ENCODE data around the gene TBRG4.

TBRG4 gene

GRCh38 chr7:45061806-45062425 is 49.6 kb downstream of the TBRG4 start:
- TF ChIP-seq CTCF (IDR thresholded peaks at IDR 0.05; ENCODE audit: low read length, missing control alignments): no peak
- no peak overlapping the region for H3K4me3 ChIP-seq (replicated peaks; ENCODE audit: low read depth, low read length)
- no peak for DNase-seq (ENCODE audit: low read depth)

DNA sequence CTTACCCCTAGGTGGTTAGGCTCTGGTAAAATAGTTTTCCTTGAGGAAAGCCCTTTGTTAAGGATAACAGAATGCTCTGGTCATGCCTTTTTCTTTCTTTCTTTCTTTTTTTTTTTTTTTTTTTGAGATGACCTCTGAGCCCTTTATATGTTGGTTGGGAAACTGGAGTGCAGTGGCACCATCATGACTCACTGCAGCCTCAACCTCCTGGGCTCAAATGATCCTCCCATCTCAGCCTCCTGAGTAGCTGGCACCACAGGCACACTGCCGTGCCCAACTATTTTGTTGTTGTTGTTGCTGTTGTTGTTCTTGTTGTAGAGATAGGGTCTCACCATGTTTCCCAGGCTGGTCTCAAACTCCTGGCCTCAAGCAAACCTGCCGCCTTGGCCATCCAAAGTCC is 50.1 kb downstream of the TBRG4 start:
- DNase-seq (ENCODE audit: low read depth): no peak
- no peak overlapping the region for H3K4me3 ChIP-seq (replicated peaks; ENCODE audit: low read depth, low read length)
- TF ChIP-seq CTCF (IDR thresholded peaks at IDR 0.05; ENCODE audit: low read length, missing control alignments): no peak

DNA sequence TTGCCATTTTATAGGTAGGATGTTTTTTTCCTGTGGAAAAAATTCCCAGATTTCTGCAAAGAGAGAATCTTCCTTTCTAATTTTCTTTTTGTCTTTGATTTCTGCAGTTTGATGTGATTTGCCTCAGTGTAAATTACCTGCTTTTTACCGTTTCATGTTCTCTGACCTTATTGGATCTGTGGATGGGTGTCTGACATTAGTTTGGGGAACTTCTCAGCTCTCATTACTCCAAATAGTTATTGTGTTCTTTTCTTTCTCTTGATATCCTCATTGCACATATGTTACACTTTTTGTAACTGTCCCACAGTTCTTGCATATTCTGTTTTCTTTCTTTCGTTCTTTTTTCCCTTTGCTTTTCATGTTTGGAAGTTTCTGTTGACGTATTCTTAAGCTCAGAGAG is 51.2 kb downstream of the TBRG4 start:
- no peak for TF ChIP-seq CTCF (IDR thresholded peaks at IDR 0.05; ENCODE audit: low read length, missing control alignments)
- DNase-seq (ENCODE audit: low read depth): no peak
- no peak overlapping the region for H3K4me3 ChIP-seq (replicated peaks; ENCODE audit: low read depth, low read length)

DNA sequence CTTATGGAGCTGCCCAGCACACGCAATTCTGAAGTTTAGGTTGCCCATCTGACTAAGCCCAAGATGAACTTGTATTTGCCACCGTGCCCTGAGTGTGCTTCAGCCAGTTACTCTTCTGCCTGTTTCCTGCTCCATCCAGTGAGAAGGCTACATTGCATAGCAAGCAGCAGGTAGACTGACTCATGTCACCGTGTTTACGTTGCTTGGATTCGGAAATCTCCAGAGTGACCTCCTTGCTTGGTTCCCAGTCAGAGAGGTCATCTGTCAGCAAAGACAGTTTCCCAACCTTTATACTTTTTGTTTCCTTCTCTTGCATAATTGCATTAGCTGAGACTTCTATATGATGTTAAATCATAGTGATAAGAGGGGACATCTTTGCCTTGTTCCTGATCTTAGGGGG is 53.6 kb downstream of the TBRG4 start:
- no peak overlapping the region for H3K4me3 ChIP-seq (replicated peaks; ENCODE audit: low read depth, low read length)
- DNase-seq (ENCODE audit: low read depth): no peak
- no peak for TF ChIP-seq CTCF (IDR thresholded peaks at IDR 0.05; ENCODE audit: low read length, missing control alignments)

DNA sequence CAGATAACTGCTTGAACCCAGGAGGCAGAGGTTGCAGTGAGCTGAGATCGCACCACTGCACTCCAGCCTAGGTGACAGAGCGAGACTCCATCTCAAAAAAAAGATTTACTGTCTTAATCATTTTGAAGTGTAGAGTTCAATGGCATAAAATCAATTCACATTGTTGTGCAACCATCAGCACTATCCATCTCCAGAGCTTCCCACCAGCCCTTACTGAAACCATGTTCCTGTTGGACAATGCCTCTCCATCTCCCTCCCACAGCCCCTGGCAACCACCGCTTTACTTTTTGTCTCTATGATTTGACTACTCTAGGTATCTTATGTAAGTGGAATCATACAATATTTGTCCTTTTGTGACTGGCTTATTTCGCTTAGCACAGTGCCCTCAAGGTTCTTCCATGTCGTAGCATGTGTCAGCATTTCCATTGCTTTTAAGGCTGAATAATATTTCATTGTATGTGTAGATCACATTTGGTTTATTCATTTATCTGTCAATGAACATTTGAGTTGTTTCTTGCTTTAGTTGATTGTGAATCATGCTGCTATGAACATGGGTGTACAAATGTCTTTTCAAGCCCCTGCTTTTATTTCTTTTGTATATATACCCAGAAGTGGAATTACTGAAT is 55.8 kb downstream of the TBRG4 start:
- no peak for TF ChIP-seq CTCF (IDR thresholded peaks at IDR 0.05; ENCODE audit: low read length, missing control alignments)
- no peak for DNase-seq (ENCODE audit: low read depth)
- H3K4me3 ChIP-seq (replicated peaks; ENCODE audit: low read depth, low read length): no peak overlapping the region

DNA sequence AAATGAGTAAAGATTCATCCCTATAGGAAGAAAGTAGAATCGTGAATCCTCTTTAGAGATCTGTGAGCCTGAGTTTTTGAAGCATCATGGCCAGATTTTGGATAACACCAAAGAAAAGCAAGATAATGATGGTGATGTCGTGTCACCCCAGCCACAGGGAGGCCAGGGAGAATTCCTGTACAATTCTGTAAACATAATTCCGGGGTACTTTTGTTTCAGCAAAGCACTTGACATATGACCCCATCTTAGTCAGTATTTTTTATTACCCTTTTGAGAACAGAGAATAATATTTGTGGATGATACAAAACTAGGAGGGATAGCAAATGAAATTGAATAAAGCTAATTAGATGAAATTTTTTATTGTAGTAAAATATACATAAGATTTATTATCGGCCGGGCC is 56.5 kb downstream of the TBRG4 start:
- TF ChIP-seq CTCF (IDR thresholded peaks at IDR 0.05; ENCODE audit: low read length, missing control alignments): no peak
- no peak overlapping the region for H3K4me3 ChIP-seq (replicated peaks; ENCODE audit: low read depth, low read length)
- DNase-seq (ENCODE audit: low read depth): no peak

DNA sequence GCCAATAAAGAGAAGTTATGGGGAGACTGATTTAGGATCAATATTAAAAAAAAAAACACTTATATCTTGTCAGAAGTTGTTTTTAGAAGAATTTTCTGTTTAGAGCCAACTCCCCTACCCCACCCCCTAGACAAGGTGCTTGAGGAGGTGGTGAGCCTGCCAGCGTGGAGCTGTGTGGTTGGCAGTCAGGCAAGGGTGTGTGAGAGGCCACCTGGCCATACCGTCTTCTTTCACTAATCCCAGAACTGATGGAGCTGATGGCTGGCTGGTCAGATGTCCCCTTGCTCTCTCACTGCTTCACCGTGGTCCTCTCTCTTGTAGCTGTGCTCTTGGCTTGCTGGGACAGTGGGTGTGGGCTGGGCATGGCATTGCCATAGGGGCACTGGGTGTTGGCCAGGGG is 57.1 kb downstream of the TBRG4 start:
- DNase-seq (ENCODE audit: low read depth): no peak
- no peak overlapping the region for H3K4me3 ChIP-seq (replicated peaks; ENCODE audit: low read depth, low read length)
- TF ChIP-seq CTCF (IDR thresholded peaks at IDR 0.05; ENCODE audit: low read length, missing control alignments): no peak

Data from fibroblast of pulmonary artery (primary cell).